ENCODE results near the gene GLIPR1L1.

Gene GLIPR1L1

DNA sequence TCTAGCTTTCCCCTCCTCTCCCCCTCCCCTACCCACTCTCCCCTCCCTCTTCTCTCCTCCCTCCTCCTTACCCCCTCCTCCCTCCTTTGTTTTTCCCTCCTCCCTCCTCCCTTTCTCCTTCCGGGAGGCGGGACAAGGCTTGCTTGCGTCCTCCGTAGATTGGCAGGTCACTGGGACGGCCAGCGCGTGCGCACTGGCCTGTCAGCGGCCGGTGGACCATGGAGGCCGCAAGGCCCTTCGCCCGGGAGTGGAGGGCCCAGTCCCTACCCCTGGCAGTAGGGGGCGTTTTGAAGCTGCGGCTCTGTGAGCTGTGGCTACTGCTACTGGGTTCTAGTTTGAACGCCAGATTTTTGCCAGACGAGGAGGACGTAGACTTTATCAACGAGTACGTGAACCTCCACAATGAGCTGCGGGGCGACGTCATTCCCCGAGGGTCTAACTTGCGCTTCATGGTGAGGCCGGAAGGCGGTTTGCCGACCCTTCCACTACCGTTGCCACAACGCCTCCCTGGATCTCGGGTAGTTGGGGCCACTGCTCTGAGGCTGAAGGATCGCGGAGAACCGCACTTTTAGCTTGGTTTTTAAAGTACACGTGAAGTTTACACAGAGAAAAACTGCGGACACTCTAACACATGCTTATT lies 56.5 kb downstream of the GLIPR1L1 start, which contains the start of gene GLIPR1L2:
Gene GLIPR1L2 (plus strand): TSS at position 191 of the 640 bp plus-strand sequence. CDS start 28 bp downstream, at position 219.
- no peaks in the 10 kb centered on the region for H3K27me3 ChIP-seq (ENCODE audit: control insufficient read depth, insufficient read depth, low read length)
- peak within 1 kb of the TSS; percentile 60 for H3K27ac ChIP-seq (ENCODE audit: low read depth, low read length)
- H3K36me3 ChIP-seq (ENCODE audit: control insufficient read depth, insufficient read depth, low read length): no peaks in the 10 kb centered on the region
- peak within 1 kb of the TSS; percentile 70 for H3K9ac ChIP-seq (ENCODE audit: low read depth, low read length)
- H3K9me3 ChIP-seq (ENCODE audit: control insufficient read depth, insufficient read depth, low read length): no peaks in the 10 kb centered on the region
- peaks cover 15% of the 10 kb centered on the region; the same call in 1 of the 2 replicates for H3K4me1 ChIP-seq (ENCODE audit: control insufficient read depth, insufficient read depth, low read length)
- peak within 1 kb of the TSS; percentile 70 for H3K4me3 ChIP-seq (ENCODE audit: low read depth, low read length)

GRCh38 chr12:75404231-75404630 lies 69.8 kb downstream of the GLIPR1L1 start:
- Histone ChIP-seq H3K4me3 (ENCODE audit: low read depth, low read length) (no peak overlapping the region), H3K36me3 (ENCODE audit: control insufficient read depth, insufficient read depth, low read length) (no peaks in the 10 kb centered on the region), H3K4me1 (ENCODE audit: control insufficient read depth, insufficient read depth, low read length) (peaks cover 3% of the 10 kb centered on the region; the same call in 1 of the 2 replicates), H3K9ac (ENCODE audit: low read depth, low read length) (no peak overlapping the region), H3K27me3 (ENCODE audit: control insufficient read depth, insufficient read depth, low read length) (no peaks in the 10 kb centered on the region), H3K27ac (ENCODE audit: low read depth, low read length) (no peak overlapping the region), H3K9me3 (ENCODE audit: control insufficient read depth, insufficient read depth, low read length) (no peaks in the 10 kb centered on the region)

DNA sequence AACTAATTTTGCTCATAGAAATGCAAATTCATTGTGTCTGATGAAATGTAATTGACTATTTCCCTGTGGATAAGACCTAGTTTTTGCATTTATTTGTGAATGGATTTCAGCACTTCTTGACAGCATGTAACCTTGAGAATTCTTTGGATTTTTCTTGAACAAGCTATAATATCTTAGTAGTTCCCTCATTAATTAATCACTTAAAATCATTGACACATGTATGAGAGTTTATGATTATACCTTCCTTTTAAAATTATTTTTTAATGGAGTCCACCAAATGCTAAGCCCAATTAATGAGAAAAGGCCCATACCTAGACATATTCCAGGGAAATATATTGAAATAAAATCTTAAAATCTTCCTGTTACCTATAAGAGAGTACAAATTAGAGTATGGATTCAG lies 73.2 kb downstream of the GLIPR1L1 start:
- Histone ChIP-seq H3K4me1 (ENCODE audit: control insufficient read depth, insufficient read depth, low read length) (peaks cover 3% of the 10 kb centered on the region; the same call in 1 of the 2 replicates), H3K27ac (ENCODE audit: low read depth, low read length) (no peak overlapping the region), H3K9me3 (ENCODE audit: control insufficient read depth, insufficient read depth, low read length) (no peaks in the 10 kb centered on the region), H3K36me3 (ENCODE audit: control insufficient read depth, insufficient read depth, low read length) (no peaks in the 10 kb centered on the region), H3K4me3 (ENCODE audit: low read depth, low read length) (no peak overlapping the region), H3K9ac (ENCODE audit: low read depth, low read length) (no peak overlapping the region), H3K27me3 (ENCODE audit: control insufficient read depth, insufficient read depth, low read length) (no peaks in the 10 kb centered on the region)

- no peaks in the 10 kb centered on the region for H3K36me3 ChIP-seq (ENCODE audit: control insufficient read depth, insufficient read depth, low read length)
These were observed 75.4 kb downstream of the GLIPR1L1 start for GRCh38 chr12:75409830-75410229.

DNA sequence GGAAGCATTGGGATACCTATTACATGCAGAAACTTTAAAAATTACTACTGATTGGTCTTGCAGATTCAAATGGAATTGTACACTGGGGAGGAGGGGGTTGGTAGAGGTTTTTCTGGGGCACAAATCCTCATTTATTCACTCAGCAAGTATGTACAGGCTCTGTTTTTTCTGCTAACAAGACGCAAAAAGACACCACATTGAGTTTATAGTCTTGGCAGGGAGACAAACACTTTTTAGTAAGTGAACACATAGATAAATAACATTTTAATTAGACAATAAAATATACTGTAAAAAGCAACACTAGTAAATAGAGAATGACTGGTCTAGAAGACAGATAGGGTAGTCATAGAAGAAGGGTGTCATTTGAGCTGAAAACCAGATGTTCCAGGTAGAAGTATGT lies 80.2 kb downstream of the GLIPR1L1 start:
- Histone ChIP-seq H3K9ac (ENCODE audit: low read depth, low read length) (no peak overlapping the region), H3K36me3 (ENCODE audit: control insufficient read depth, insufficient read depth, low read length) (no peaks in the 10 kb centered on the region), H3K27ac (ENCODE audit: low read depth, low read length) (no peak overlapping the region), H3K9me3 (ENCODE audit: control insufficient read depth, insufficient read depth, low read length) (no peaks in the 10 kb centered on the region), H3K4me1 (ENCODE audit: control insufficient read depth, insufficient read depth, low read length) (no peaks in the 10 kb centered on the region), H3K27me3 (ENCODE audit: control insufficient read depth, insufficient read depth, low read length) (no peaks in the 10 kb centered on the region), H3K4me3 (ENCODE audit: low read depth, low read length) (no peak overlapping the region)

More at GRCh38 chr12:75409830-75410229, 75.4 kb downstream of the GLIPR1L1 start:
- Histone ChIP-seq H3K9me3 (ENCODE audit: control insufficient read depth, insufficient read depth, low read length) (no peaks in the 10 kb centered on the region), H3K4me3 (ENCODE audit: low read depth, low read length) (no peak overlapping the region), H3K4me1 (ENCODE audit: control insufficient read depth, insufficient read depth, low read length) (peaks cover 3% of the 10 kb centered on the region; the same call in 1 of the 2 replicates), H3K27me3 (ENCODE audit: control insufficient read depth, insufficient read depth, low read length) (no peaks in the 10 kb centered on the region), H3K9ac (ENCODE audit: low read depth, low read length) (no peak overlapping the region), H3K27ac (ENCODE audit: low read depth, low read length) (no peak overlapping the region)

DNA sequence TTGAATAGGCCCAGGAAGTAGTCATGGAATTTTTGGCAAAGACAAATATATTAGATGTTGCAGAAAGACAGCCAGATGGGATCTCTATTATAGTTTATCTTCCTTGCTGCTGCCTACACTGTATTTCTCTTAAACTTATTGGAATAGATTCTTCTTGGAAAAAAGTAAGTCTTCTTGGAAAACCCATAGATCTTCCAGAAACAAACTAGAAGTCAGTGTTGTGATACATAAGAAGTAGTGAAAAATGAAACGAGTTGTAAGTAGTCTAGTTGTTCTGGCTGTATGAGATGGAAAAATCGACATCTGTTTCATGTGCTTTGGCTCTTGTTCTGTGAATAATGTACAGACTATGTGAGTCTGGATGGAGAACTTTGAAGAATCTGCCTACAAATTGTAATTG lies 85.4 kb downstream of the GLIPR1L1 start:
- no peaks in the 10 kb centered on the region for H3K36me3 ChIP-seq (ENCODE audit: control insufficient read depth, insufficient read depth, low read length)
- H3K9me3 ChIP-seq (ENCODE audit: control insufficient read depth, insufficient read depth, low read length): no peaks in the 10 kb centered on the region
- H3K9ac ChIP-seq (ENCODE audit: low read depth, low read length): no peak overlapping the region
- H3K27ac ChIP-seq (ENCODE audit: low read depth, low read length): no peak overlapping the region
- H3K27me3 ChIP-seq (ENCODE audit: control insufficient read depth, insufficient read depth, low read length): no peaks in the 10 kb centered on the region
- no peak overlapping the region for H3K4me3 ChIP-seq (ENCODE audit: low read depth, low read length)
- H3K4me1 ChIP-seq (ENCODE audit: control insufficient read depth, insufficient read depth, low read length): no peaks in the 10 kb centered on the region

Measured in HUES48 (cell line).